Progenitor cell of endocrine pancreas (in vitro differentiated cells): ENCODE data around the gene CST3. TPM values are rescaled to one million over a fixed set of nuclear protein-coding genes. Genes with fewer than 3 reads are reported as not detected.

Experiments
- DNase-seq: peaks from one replicate; pipeline ENCODE4 v3.0.0; 2021; ENCODE audit warnings: low spot score; ENCODE audit not compliant: unreplicated experiment
- H3K27ac Mint-ChIP-seq: 2 replicates; pipeline ENCODE4 v1.8.0; 2021; ENCODE audit warnings: mild to moderate bottlenecking, moderate library complexity, mixed read lengths
- H3K27me3 Mint-ChIP-seq: 2 replicates; pipeline ENCODE4 v1.8.0; 2021; ENCODE audit warnings: mixed read lengths
- H3K36me3 Mint-ChIP-seq: 2 replicates; pipeline ENCODE4 v1.8.0; 2022; ENCODE audit warnings: mixed read lengths; ENCODE audit not compliant: insufficient read depth
- H3K4me1 Mint-ChIP-seq: 2 replicates; pipeline ENCODE4 v1.8.0; 2021; ENCODE audit warnings: low read depth, mixed read lengths
- H3K4me3 Mint-ChIP-seq: 2 replicates; pipeline ENCODE4 v1.8.0; 2021; ENCODE audit warnings: low read depth, mild to moderate bottlenecking, moderate library complexity, mixed read lengths
- H3K9me3 Mint-ChIP-seq: 2 replicates; pipeline ENCODE4 v1.8.0; 2021; ENCODE audit warnings: low read depth, mixed read lengths
- CTCF ChIP-seq: fragments of 200-600 bp; sonication (generic); IDR thresholded peaks from one replicate; pipeline ENCODE4 v1.5.0; 2021; ENCODE audit warnings: antibody characterized with exemption, mild to moderate bottlenecking; ENCODE audit not compliant: unreplicated experiment
- total RNA-seq: library from RNA; stranded (reverse); gene quantifications from 2 replicates; pipeline ENCODE4 v1.2.1, GENCODE V29; 2021

The CST3 gene
- total RNA-seq, 1 donor from 2014 or later, result 257 TPM

GRCh38 chr20:23658336-23658735, 20.6 kb upstream of the CST3 start:
- no peaks in the 10 kb centered on the region for H3K9me3 Mint-ChIP-seq
- H3K27me3 Mint-ChIP-seq, result peaks cover 8% of the 10 kb centered on the region
- no peaks in the 10 kb centered on the region for H3K36me3 Mint-ChIP-seq
- DNase-seq, result no peak
- H3K4me1 Mint-ChIP-seq, result peaks cover 26% of the 10 kb centered on the region
- peak overlapping the region; percentile 95 for H3K27ac Mint-ChIP-seq
- no peak overlapping the region for H3K4me3 Mint-ChIP-seq
- no peak for TF ChIP-seq CTCF

GRCh38 chr20:23657202-23657601, 19.4 kb upstream of the CST3 start:
- no peaks in the 10 kb centered on the region for H3K9me3 Mint-ChIP-seq
- TF ChIP-seq CTCF, result no peak
- no peaks in the 10 kb centered on the region for H3K36me3 Mint-ChIP-seq
- H3K27me3 Mint-ChIP-seq, result peaks cover 8% of the 10 kb centered on the region
- no peak overlapping the region for H3K4me3 Mint-ChIP-seq
- peaks cover 26% of the 10 kb centered on the region for H3K4me1 Mint-ChIP-seq
- DNase-seq, result no peak
- no peak overlapping the region for H3K27ac Mint-ChIP-seq

DNA sequence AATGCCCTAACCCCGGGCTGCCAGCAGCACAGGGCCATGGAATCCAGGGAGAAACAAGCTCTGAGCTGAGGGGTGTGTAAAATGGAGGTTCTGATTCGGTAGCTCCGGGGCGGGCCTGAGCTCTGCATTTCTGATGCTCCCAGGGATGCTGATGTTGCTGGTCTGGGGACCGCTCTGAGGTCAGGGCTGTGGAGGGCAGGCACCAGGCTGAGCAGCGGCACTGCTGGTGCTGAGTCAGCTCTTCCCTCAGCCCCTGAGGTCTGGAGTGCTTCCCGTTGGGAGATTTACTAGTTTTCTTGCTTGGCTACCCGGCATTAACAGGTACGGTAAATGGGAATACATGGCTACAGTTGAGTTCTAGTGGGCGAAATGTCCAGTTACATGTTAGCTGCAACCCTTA, 18.6 kb upstream of the CST3 start:
- DNase-seq, result no peak
- H3K9me3 Mint-ChIP-seq, result no peaks in the 10 kb centered on the region

DNA sequence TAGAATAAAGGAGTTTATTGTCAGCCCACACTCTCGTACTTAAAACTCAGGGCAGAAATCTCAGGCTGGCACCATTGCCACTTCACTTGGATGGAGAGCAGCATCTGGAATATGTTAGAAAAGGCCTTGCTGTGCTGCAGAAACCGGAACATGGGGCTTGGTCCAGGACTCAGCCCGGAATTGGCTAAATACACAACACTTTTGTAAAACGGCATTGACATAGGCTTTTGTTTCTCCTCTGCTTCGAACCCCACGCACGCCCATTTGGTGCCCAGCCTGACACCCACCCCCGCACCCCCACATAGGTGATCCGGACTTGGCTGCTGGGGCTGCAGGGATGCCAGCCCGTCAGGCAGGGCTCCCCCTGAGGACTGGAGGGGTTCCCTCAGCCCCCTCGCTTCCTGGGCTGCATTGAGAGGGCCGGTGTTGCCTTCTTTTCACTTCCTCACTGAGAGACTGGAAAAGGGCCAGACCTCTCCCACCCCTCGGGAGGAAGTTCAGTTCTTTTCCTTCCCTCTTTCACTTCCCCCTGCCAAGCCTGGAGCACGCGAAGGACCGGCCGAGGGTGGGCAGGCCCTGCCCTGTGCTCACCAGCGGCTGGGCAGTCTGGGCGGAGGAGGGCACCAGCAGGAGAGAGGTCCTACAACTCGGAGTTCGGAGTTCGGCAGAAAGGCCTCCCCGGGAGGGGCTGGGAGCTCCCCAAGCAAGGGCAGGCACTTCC, 17.9 kb upstream of the CST3 start:
- no peaks in the 10 kb centered on the region for H3K9me3 Mint-ChIP-seq
- H3K4me1 Mint-ChIP-seq, result peaks cover 20% of the 10 kb centered on the region
- H3K27me3 Mint-ChIP-seq, result peaks cover 8% of the 10 kb centered on the region
- no peak overlapping the region for H3K4me3 Mint-ChIP-seq
- TF ChIP-seq CTCF, result no peak
- H3K27ac Mint-ChIP-seq, result no peak overlapping the region
- no peaks in the 10 kb centered on the region for H3K36me3 Mint-ChIP-seq
- no peak for DNase-seq

More for the DNA sequence above, 18.6 kb upstream of the CST3 start:
- peaks cover 23% of the 10 kb centered on the region for H3K4me1 Mint-ChIP-seq
- H3K36me3 Mint-ChIP-seq, result no peaks in the 10 kb centered on the region
- no peak overlapping the region for H3K4me3 Mint-ChIP-seq
- peaks cover 8% of the 10 kb centered on the region for H3K27me3 Mint-ChIP-seq
- H3K27ac Mint-ChIP-seq, result no peak overlapping the region
- TF ChIP-seq CTCF, result no peak

- no peak overlapping the region for H3K27ac Mint-ChIP-seq
- no peaks in the 10 kb centered on the region for H3K9me3 Mint-ChIP-seq
- H3K4me3 Mint-ChIP-seq, result no peak overlapping the region
- DNase-seq, result no peak
- peaks cover 8% of the 10 kb centered on the region for H3K27me3 Mint-ChIP-seq
- no peaks in the 10 kb centered on the region for H3K36me3 Mint-ChIP-seq
- peaks cover 15% of the 10 kb centered on the region for H3K4me1 Mint-ChIP-seq
- no peak for TF ChIP-seq CTCF
Measured at GRCh38 chr20:23654717-23655116, 17.0 kb upstream of the CST3 start.
